PC-3 (cell line): ENCODE results near the gene PTPN14. TPM values are rescaled to one million over a fixed set of nuclear protein-coding genes. Genes with fewer than 3 reads are reported as not detected.

Experiments used
- ATAC-seq: fragments of 200-7000 bp; cut with Tn5 transposase; 2 replicates; pipeline ENCODE4 v1.9.1; 2020; ENCODE audit warnings: mild to moderate bottlenecking, moderate library complexity
- BruUV-seq: library from RNA; stranded (reverse); fragments of 400-500 nt; replicated peaks from 2 replicates; lab custom pipeline; 2021; lab: Mats Ljungman, UMichigan
- CTCF ChIA-PET: fragments of 300-600 bp; sonication (Branson Sonifier 250); formaldehyde crosslinking; loops from one replicate; lab custom pipeline; 2022; ENCODE audit warnings: antibody characterized with exemption; lab: Charles Lee
- POLR2A ChIA-PET: fragments of 300-600 bp; sonication (Branson Sonifier 250); formaldehyde crosslinking; loops from one replicate; lab custom pipeline; 2022; ENCODE audit warnings: antibody characterized with exemption; ENCODE audit not compliant: unreplicated experiment; lab: Charles Lee
- DNase-seq: peaks from one replicate; pipeline ENCODE4 v3.0.0-alpha.2; 2015
- H2AFZ ChIP-seq: fragments of 300-600 bp; sonication (generic); 2 replicates; pipeline ENCODE4 v1.6.0; 2016; ENCODE audit warnings: antibody characterized with exemption, low read length
- H3F3A ChIP-seq: fragments of 300-600 bp; sonication (generic); one replicate; pipeline ENCODE4 v1.6.0; 2017; ENCODE audit warnings: antibody characterized with exemption, low read length, control low read depth, mild to moderate bottlenecking; ENCODE audit not compliant: unreplicated experiment
- H3K27ac ChIP-seq: fragments of 300-600 bp; sonication (generic); 2 replicates; pipeline ENCODE4 v1.5.1; 2016; ENCODE audit warnings: mild to moderate bottlenecking, low read length
- H3K27me3 ChIP-seq: fragments of 300-600 bp; sonication (generic); 2 replicates; pipeline ENCODE4 v1.6.1; 2016; ENCODE audit warnings: low read length, mixed read lengths
- H3K36me3 ChIP-seq: fragments of 300-600 bp; sonication (generic); 2 replicates; pipeline ENCODE4 v1.6.1; 2016; ENCODE audit warnings: low read depth, mixed run types, low read length, mixed read lengths
- H3K4me1 ChIP-seq: fragments of 300-600 bp; sonication (generic); 2 replicates; pipeline ENCODE4 v1.5.1; 2016; ENCODE audit warnings: low read length; ENCODE audit not compliant: insufficient read depth
- H3K4me2 ChIP-seq: fragments of 300-600 bp; sonication (generic); 2 replicates; pipeline ENCODE4 v1.6.0; 2016; ENCODE audit warnings: low read length
- H3K4me3 ChIP-seq: fragments of 300-600 bp; sonication (generic); 2 replicates; pipeline ENCODE4 v1.5.1; 2016; ENCODE audit warnings: mild to moderate bottlenecking, low read length, mixed read lengths
- H3K79me2 ChIP-seq: fragments of 300-600 bp; sonication (generic); 2 replicates; pipeline ENCODE4 v1.6.1; 2017; ENCODE audit warnings: low read length, mixed read lengths
- H3K9ac ChIP-seq: fragments of 300-600 bp; sonication (generic); 2 replicates; pipeline ENCODE4 v1.6.0; 2016; ENCODE audit warnings: mild to moderate bottlenecking, low read length
- H3K9me2 ChIP-seq: fragments of 300-600 bp; sonication (generic); replicated peaks from 2 replicates; pipeline ENCODE4 v1.6.1; 2016; ENCODE audit warnings: mixed run types, low read length, mixed read lengths
- H3K9me3 ChIP-seq: fragments of 300-600 bp; sonication (generic); 2 replicates; pipeline ENCODE4 v1.6.1; 2016; ENCODE audit warnings: low read length, mixed read lengths
- H4K20me1 ChIP-seq: fragments of 300-600 bp; sonication (generic); 2 replicates; pipeline ENCODE4 v1.6.1; 2016; ENCODE audit warnings: low read length, mixed read lengths
- EZH2 ChIP-seq: fragments of 300-600 bp; sonication (generic); IDR thresholded peaks from one replicate; pipeline ENCODE4 v1.6.1; 2017; ENCODE audit warnings: antibody characterized with exemption, mild to moderate bottlenecking, low read length; ENCODE audit not compliant: unreplicated experiment
- EZH2phosphoT487 ChIP-seq: fragments of 300-600 bp; sonication (generic); IDR thresholded peaks from 2 replicates; pipeline ENCODE4 v1.6.1; 2018; ENCODE audit warnings: mild to moderate bottlenecking, antibody characterized with exemption, low read length, borderline replicate concordance
- intact Hi-C: fragments of 100-400 bp; cut with micrococcal nuclease; formaldehyde crosslinking; loops from 2 replicates; pipeline ENCODE4 v1.9.0; 2023
- total RNA-seq: library from RNA; depleted of rRNA; stranded (reverse); fragments of >200 nt; gene quantifications from 2 replicates; pipeline ENCODE4 v1.2.3, GENCODE V29; 2014
- TF ChIP-seq, protein P1 (sequence below): fragments of 300-600 bp; sonication (generic); conservative IDR thresholded peaks from 2 replicates; pipeline ENCODE4 v1.5.1; 2017; ENCODE audit warnings: antibody characterized with exemption, low read depth, mild to moderate bottlenecking, low read length

The PTPN14 gene
- total RNA-seq, 1 experiment from 2014 or later = 12.6 TPM

DNA sequence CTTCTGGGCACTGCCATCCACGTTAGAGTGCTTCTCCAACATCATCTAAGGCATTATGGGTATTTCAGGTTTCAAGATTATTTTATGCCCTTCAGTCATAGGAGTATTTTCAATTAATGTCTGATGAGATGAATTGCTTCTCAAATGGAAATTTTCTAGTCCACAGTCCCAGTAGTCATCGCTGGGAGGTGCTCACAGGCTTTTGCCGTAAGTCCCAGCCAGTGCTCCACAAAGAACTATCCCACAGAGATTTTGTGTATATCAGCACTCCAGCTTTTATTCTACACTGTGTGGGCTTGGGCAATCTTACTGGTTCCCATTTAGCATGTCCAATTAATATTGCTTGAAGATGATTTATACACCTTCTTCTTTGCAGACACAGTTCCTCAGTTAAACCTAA lies 209.5 kb downstream of the PTPN14 start:
- Histone ChIP-seq H3K9ac (no peak overlapping the region), H3K4me2 (no peak overlapping the region), H3K79me2 (no peaks in the 10 kb centered on the region), H2AFZ (no peak overlapping the region), H3K4me3 (no peak overlapping the region), H3K4me1 (no peaks in the 10 kb centered on the region), H3K27me3 (no peaks in the 10 kb centered on the region), H3K36me3 (peaks cover 21% of the 10 kb centered on the region), H3K9me2 (no peaks in the 10 kb centered on the region), H3K27ac (no peak overlapping the region), H3K9me3 (no peaks in the 10 kb centered on the region), H4K20me1 (no peaks in the 10 kb centered on the region), H3F3A (no peaks in the 10 kb centered on the region)
- BruUV-seq = no TSS peak
- ChIA-PET CTCF (interaction anchor here (0.6 kb wide), 1 partner anchor 90 kb away, joined by 3 read pairs; no protein-coding TSS in a partner anchor), POLR2A (no interaction called here)
- ATAC-seq (no peak), DNase-seq (no peak)
- TF ChIP-seq EZH2 = no peak
- TF ChIP-seq, protein P1, sequence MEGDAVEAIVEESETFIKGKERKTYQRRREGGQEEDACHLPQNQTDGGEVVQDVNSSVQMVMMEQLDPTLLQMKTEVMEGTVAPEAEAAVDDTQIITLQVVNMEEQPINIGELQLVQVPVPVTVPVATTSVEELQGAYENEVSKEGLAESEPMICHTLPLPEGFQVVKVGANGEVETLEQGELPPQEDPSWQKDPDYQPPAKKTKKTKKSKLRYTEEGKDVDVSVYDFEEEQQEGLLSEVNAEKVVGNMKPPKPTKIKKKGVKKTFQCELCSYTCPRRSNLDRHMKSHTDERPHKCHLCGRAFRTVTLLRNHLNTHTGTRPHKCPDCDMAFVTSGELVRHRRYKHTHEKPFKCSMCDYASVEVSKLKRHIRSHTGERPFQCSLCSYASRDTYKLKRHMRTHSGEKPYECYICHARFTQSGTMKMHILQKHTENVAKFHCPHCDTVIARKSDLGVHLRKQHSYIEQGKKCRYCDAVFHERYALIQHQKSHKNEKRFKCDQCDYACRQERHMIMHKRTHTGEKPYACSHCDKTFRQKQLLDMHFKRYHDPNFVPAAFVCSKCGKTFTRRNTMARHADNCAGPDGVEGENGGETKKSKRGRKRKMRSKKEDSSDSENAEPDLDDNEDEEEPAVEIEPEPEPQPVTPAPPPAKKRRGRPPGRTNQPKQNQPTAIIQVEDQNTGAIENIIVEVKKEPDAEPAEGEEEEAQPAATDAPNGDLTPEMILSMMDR = no peak
- no peak for TF ChIP-seq EZH2phosphoT487
- intact Hi-C loops = no loop called here

DNA sequence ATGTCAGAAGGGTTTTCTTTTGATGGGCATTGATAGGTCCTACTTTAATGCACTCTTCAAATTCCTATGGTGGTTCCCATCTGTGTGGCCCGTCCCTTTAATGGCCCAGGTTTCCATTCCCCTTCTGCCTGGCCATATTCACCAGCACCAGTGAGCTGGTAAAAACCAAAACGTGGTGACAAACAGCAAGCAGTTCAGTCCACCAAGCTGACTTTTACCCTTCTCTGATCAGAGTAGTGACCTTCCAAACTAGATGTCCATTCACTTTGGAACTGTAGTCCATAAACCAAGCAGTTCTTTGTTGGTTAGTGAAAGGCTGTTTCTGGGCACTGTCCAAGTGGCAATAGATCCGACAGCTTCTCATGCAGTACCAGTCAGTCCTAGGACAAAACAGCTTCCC lies 209.9 kb downstream of the PTPN14 start:
- H3F3A ChIP-seq = no peaks in the 10 kb centered on the region
- H3K36me3 ChIP-seq = peaks cover 25% of the 10 kb centered on the region
- DNase-seq = no peak
- ChIA-PET POLR2A (no interaction called here), CTCF (interaction anchor here (0.6 kb wide), 1 partner anchor 90 kb away, joined by 3 read pairs; no protein-coding TSS in a partner anchor)
- H3K27me3 ChIP-seq = no peaks in the 10 kb centered on the region
- no peaks in the 10 kb centered on the region for H3K9me2 ChIP-seq
- H3K79me2 ChIP-seq = no peaks in the 10 kb centered on the region
- no peak overlapping the region for H3K4me2 ChIP-seq
- no peak for TF ChIP-seq EZH2phosphoT487
- no peak for TF ChIP-seq EZH2
- TF ChIP-seq, protein P1 = no peak
- H4K20me1 ChIP-seq = no peaks in the 10 kb centered on the region
- no TSS peak for BruUV-seq
- H2AFZ ChIP-seq = no peak overlapping the region
- H3K27ac ChIP-seq = no peak overlapping the region
- no peak for ATAC-seq
- H3K4me3 ChIP-seq = no peak overlapping the region
- H3K4me1 ChIP-seq = no peaks in the 10 kb centered on the region
- intact Hi-C loops = no loop called here
- no peaks in the 10 kb centered on the region for H3K9me3 ChIP-seq
- H3K9ac ChIP-seq = no peak overlapping the region

DNA sequence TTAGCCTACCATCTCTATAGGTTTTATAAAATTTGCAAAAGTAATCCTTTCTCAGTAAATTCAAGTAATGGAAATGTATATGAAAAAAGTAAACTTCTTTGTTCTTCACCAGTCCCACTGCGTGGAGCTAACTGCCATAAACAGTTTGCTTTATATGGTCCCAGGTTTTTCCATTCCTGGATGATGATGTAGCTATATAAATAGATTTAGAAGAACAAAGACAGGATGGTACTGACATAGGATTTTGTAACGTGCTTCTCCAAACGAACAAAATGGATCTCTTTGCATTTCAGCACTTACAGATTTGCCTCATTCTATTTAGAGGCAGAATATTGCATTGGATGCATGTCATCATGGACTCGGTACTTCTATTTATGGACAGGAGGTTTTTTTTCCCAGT lies 213.2 kb downstream of the PTPN14 start:
- Histone ChIP-seq H3K27me3 (no peaks in the 10 kb centered on the region), H3K9ac (no peak overlapping the region), H3K36me3 (peaks cover 21% of the 10 kb centered on the region; the same call in 1 of the 2 replicates), H3K9me3 (no peaks in the 10 kb centered on the region), H3K27ac (no peak overlapping the region), H4K20me1 (no peaks in the 10 kb centered on the region), H3K4me3 (no peak overlapping the region), H3K9me2 (no peaks in the 10 kb centered on the region), H3K4me1 (no peaks in the 10 kb centered on the region), H3F3A (no peaks in the 10 kb centered on the region), H3K4me2 (no peak overlapping the region), H3K79me2 (no peaks in the 10 kb centered on the region), H2AFZ (no peak overlapping the region)
- intact Hi-C loops = no loop called here
- no peak for DNase-seq
- ChIA-PET POLR2A (no interaction called here), CTCF (no interaction called here)
- no TSS peak for BruUV-seq
- no peak for ATAC-seq
- TF ChIP-seq, protein P1 = no peak
- TF ChIP-seq EZH2 (no peak), EZH2phosphoT487 (no peak)
